HG02759 (cell line): ENCODE results near the gene RPRD1B.
"Not testable (repeated sequence)": the region's sequence is repeated elsewhere in the genome, so short reads cannot be mapped to it uniquely, and the experiment has no call there.

Experiments
- ATAC-seq: cut with Tn5 transposase; IDR thresholded peaks from one replicate; pipeline ENCODE4 v1.9.1; 2021; ENCODE audit warnings: mild to moderate bottlenecking, moderate library complexity; ENCODE audit not compliant: unreplicated experiment

Gene RPRD1B

GRCh38 chr20:38000293-38000692 is 33.3 kb upstream of the RPRD1B start:
- no peak for ATAC-seq

- ATAC-seq, result no peak
These were observed 32.2 kb upstream of the RPRD1B start for GRCh38 chr20:38001173-38001875.

- no peak for ATAC-seq
These were observed 31.6 kb upstream of the RPRD1B start for GRCh38 chr20:38001981-38002380.

- ATAC-seq, result no peak
These were observed 31.1 kb upstream of the RPRD1B start for GRCh38 chr20:38002422-38002821.

- no peak for ATAC-seq
These were observed 29.1 kb upstream of the RPRD1B start for GRCh38 chr20:38004416-38004815.

- ATAC-seq, result no peak
These were observed 27.6 kb upstream of the RPRD1B start for GRCh38 chr20:38005903-38006302.

GRCh38 chr20:38007526-38007925 is 26.0 kb upstream of the RPRD1B start:
- no peak for ATAC-seq

- ATAC-seq, result no peak
These were observed 25.2 kb upstream of the RPRD1B start for GRCh38 chr20:38008233-38008944.

- not testable (repeated sequence) for ATAC-seq
These were observed 24.1 kb upstream of the RPRD1B start for GRCh38 chr20:38009416-38009815.

- ATAC-seq, result no peak
These were observed 21.9 kb upstream of the RPRD1B start for GRCh38 chr20:38011696-38012095.

GRCh38 chr20:38012332-38012731 is 21.2 kb upstream of the RPRD1B start:
- ATAC-seq, result no peak

- ATAC-seq, result no peak
These were observed 19.7 kb upstream of the RPRD1B start for GRCh38 chr20:38013887-38014286.

GRCh38 chr20:38017959-38018358 is 15.6 kb upstream of the RPRD1B start:
- ATAC-seq, result no peak

- ATAC-seq, result no peak
These were observed 15.2 kb upstream of the RPRD1B start for GRCh38 chr20:38018385-38018784.

- ATAC-seq, result no peak
These were observed 12.3 kb upstream of the RPRD1B start for GRCh38 chr20:38021087-38021772.

- peak; percentile 50 for ATAC-seq
These were observed 10.2 kb upstream of the RPRD1B start for GRCh38 chr20:38023181-38024001.

- no peak for ATAC-seq
These were observed 9.1 kb upstream of the RPRD1B start for GRCh38 chr20:38024496-38024895.

GRCh38 chr20:38029453-38029852 is 4.1 kb upstream of the RPRD1B start:
- no peak for ATAC-seq

- ATAC-seq, result no peak
These were observed 1.6 kb upstream of the RPRD1B start for GRCh38 chr20:38031957-38032356.

GRCh38 chr20:38032585-38033329 is 789 bp upstream of the RPRD1B start:
- peak; percentile 52 for ATAC-seq
